GM19328 (cell line): ENCODE results near the gene ATRN.

ENCODE experiments used
- ATAC-seq: cut with Tn5 transposase; IDR thresholded peaks from one replicate; pipeline ENCODE4 v1.9.1; 2021; ENCODE audit warnings: mild to moderate bottlenecking, moderate library complexity; ENCODE audit not compliant: unreplicated experiment

The ATRN gene

GRCh38 chr20:3654326-3655130 is 183.7 kb downstream of the ATRN start:
- ATAC-seq, result no peak

DNA sequence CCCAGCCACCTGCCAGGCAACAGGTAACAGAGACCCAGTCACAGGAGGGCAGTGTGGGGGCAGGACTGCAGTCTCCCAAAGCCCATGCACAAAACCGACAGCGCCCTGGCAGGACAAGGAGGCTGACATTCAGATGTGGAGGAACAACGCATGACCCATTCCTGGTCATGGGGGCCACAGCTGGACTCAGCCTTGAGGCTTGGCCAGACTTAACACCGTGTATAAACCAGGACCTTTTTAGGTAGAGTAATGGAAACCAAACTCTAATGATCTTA is 184.2 kb downstream of the ATRN start:
- ATAC-seq, result no peak

GRCh38 chr20:3658019-3658715 is 187.3 kb downstream of the ATRN start:
- ATAC-seq, result no peak

- peak; percentile 86 for ATAC-seq
Measured at GRCh38 chr20:3658716-3659491, 188.1 kb downstream of the ATRN start.

DNA sequence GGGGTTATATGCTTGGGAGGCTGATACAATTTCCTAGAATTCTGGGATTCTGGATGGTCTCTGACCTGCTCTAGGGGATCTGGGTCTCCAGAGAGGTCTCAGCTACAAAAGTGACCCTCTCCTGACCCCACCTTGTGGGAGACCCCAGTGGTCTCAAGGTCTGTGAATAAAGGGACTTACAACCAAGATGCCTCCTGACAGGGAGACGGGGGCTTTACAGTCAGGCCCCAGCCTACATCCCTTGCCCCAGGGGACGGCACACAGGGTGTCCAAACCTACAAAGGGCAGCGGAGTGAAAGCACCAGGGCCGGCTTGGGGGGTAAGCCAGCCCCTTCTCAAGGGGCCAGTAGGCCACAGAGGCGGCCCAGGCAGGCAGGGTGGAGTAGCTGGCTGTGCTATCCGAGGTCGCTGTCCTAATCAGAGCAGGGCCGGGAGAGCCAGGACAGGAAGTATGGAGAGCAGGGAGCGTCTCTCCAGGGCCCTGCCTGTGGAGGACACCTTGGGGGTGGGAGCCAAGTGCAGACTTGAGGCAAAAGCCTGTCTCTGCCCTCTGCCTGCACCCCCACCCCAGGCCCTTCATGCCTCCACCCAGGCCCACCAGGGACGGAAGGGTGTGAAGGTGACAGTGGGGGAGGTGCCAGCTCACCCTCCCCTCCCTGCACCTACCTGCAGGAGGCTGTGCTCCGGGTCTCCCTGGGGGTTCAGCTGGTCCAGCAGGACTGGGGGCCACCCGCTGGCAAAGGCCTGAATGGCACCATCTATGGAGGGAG is 188.9 kb downstream of the ATRN start:
- no peak for ATAC-seq

DNA sequence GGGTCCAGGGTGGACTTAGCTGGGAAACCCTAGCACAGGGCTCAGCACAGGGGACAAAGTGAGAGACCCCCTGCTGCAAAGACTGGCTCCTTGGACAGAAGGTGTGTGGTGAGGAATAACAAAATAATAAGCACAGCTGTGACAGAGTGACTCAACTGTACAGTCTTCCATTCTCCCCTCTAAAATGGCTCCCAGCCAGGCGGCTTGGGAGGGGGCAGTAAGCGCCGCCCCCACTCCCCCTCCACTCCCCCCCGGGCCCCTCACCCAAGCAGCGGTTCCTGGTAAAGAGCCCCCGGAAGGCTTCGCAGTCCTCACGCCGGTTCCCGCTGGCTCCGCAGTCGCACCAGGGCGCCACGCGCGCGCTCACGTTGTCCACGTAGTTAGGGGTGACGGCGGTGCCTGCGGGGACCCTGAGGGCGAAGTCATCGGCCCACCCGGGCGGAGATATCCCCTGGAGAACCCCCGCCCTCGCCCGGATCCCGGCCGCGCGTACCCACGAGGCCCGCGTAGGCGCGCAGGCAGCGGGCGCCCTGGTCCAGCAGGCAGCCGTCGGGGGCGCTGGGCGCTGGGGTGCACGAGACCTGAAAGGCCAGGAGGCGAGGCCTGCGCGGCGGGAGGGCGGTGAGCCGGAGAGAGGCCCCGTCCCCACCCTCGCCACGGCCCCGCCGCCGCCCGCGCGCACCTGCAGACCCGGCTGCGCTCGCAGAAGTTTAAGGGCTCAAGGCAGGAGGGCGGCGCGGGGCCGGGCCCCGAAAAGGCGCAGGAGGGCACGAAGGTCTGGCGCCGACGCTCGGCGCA is 189.6 kb downstream of the ATRN start:
- ATAC-seq, result no peak

DNA sequence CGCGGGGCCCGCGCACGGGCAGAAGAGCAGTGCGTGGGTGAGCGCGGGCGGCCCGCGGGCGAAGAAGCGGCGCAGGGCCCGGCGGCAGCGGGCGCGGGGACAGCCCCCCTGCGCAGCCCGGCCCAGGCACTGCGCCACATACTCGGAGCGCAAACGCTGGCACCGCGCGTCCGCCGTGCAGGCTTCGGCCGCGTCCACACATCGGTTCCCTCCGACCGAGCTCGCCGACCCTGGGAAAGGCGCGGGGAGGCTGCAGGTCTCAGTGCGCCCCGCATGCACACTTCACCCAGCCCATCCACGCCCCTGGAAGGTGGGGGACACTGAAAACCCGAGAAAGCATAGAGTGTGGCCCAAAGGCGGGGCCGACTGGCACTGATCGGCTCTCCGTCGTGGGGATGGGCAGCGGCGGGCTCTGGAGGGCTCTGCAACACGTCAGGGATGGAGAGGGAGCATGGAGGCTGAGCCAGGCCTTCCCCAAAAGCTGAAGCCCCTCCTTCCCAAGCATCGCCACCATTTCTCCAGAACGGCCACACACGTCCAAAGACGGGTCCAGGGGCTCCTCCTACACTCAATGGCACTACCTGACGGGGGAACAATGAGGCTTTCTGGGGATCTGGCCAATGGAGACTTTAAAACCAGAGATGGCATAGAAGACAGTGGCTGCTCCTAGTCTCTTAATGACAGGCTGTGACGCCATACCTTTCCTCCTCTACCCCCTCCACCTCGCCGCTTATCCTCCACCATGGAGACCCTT is 190.4 kb downstream of the ATRN start:
- ATAC-seq, result no peak

GRCh38 chr20:3661814-3662665 is 191.2 kb downstream of the ATRN start:
- ATAC-seq, result no peak

GRCh38 chr20:3663031-3663701 is 192.3 kb downstream of the ATRN start, which contains the start of gene GFRA4:
Gene GFRA4 (minus strand): TSS chr20:3663399. CDS start chr20:3663399, 0 bp downstream.
- ATAC-seq, result no peak

DNA sequence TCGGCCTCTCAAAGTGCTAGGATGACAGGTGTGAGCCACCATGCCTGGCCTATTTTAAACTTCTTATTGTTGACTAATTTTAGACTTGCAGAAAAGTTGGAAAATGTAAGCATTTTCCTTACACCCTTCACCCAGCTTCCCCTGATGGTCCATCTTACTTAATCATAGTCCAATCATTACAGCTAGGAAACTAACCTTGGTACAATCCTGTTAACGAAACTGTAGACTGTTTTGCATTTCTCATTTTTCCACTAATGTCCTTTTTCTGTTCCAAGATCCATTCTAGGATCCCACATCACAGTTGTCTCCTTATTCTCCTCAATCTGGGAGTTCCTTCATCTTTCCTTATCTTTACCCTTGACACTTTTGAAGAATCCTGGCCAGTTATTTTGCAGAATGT is 193.0 kb downstream of the ATRN start:
- no peak for ATAC-seq

GRCh38 chr20:3667434-3668037 is 196.7 kb downstream of the ATRN start:
- ATAC-seq, result no peak

- ATAC-seq, result no peak
Measured at GRCh38 chr20:3669710-3670367, 199.0 kb downstream of the ATRN start.

DNA sequence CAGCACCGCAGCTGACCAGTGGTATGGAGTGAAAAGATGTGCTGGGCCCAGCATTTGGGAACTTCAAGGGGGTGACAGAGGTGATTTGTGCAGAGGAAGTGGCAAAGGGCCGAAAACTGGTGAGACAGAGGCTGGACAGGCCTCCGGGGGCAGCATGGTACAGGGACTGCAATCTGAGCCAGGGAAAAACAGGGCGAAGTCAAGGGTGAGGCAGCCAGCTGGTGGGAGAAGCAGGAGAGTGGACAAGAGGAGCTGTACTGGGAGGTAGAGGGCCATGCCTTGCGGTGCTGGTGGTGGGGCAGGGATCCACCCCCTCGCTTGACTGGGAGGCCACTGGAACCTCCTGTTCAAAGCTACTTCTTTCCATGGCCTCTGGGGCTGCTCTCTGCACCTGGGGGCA is 199.7 kb downstream of the ATRN start:
- ATAC-seq, result no peak

DNA sequence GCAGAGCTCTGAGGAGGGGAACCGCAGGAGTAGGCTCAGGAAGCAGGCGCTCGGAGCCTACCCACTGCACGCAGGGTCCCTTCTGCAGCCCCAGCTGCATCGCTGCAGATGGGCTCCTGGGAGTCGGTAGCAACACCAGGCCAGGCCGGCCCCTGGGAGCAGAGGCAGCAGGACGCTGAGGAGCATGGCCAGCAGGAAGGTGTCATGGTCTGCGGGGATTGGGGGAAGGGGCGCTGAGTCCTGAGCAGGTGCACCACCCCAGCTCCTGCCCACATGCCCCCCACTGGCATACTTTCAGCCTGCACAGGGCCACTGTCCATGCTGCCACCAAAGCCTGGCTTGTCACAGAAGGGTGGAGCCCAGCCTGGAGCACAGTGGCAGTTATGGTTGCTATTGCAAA is 200.1 kb downstream of the ATRN start:
- ATAC-seq, result no peak

DNA sequence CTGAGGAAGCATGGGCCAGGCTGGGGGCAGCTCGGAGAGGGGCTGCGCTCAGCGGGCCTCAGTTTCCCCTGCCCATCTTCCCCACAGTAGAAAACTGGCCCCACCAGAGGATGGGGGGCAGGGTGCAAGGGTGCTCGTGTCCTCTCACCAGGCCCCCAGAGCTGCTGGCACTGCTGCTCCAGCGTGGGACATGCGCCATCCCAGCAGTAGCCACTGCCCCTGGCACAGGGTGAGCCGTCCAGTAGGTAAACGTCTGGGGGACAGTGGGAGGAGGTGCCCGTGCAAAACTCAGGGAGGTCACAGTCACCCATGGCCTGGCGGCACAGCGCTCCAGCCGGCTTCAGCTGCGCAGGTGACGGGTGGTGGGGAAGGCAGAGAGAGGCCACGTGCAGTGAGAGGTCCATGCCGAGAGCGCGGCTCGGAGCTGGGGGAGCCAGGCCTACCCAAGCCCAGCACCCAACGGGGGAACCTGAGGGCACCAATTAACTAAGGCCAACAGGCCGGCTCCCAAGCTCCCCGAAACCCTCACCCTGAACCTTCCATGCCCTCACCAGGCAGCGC is 201.2 kb downstream of the ATRN start:
- no peak for ATAC-seq

DNA sequence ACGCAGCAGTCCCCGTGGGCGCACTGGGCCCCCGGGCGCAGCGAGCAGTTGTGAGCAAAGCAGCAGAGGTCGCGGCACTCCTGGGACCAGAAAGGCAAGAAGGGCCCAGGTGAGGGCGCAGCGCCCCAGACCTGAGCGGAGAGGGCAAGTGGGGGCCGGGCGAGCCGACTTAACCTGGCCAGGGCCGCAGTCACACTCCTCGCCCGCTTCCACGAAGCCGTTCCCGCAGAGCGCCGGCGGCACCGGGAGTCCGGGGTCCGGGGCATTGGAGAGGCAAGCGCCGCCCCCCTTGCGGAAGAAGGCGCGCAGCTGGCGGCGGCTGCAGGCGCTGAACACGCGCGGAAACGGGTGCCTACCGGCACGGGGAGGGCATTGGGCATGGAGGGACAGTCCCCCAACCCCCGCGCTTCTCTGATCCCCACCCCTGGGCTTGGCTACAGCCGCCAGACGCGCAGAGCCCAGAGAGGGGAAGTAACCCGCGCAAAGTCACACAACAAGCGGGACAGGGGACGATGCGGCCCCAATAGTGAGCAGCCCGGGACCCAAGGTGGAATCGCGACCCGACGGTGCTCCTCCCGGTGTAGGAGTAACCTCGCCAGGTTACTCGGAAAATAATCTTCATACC is 201.8 kb downstream of the ATRN start:
- ATAC-seq, result no peak
